Measurements from ENCODE around the gene NEU4.

The NEU4 gene

GRCh38 chr2:241862775-241863535 is 54.0 kb downstream of the NEU4 start:
- Mint-ChIP-seq H3K9me3 (peaks cover 8% of the 10 kb centered on the region), H3K4me1 (ENCODE audit: low read depth) (peaks cover 79% of the 10 kb centered on the region), H3K27ac (peak overlapping the region; percentile 93), H3K4me3 (peak overlapping the region; percentile 67), H3K36me3 (ENCODE audit: low read depth) (peaks cover 5% of the 10 kb centered on the region), H3K27me3 (no peaks in the 10 kb centered on the region)
- no peak for DNase-seq

- Mint-ChIP-seq H3K27ac (peak overlapping the region; percentile 93), H3K9me3 (peaks cover 8% of the 10 kb centered on the region), H3K36me3 (ENCODE audit: low read depth) (peaks cover 1% of the 10 kb centered on the region), H3K4me1 (ENCODE audit: low read depth) (peaks cover 82% of the 10 kb centered on the region), H3K27me3 (no peaks in the 10 kb centered on the region), H3K4me3 (peak overlapping the region; percentile 67)
- DNase-seq: peak; percentile 83
These were observed 54.6 kb downstream of the NEU4 start for GRCh38 chr2:241863536-241863954.

GRCh38 chr2:241864168-241864849 is 55.3 kb downstream of the NEU4 start:
- H3K4me3 Mint-ChIP-seq: peak overlapping the region; percentile 1
- peaks cover 8% of the 10 kb centered on the region for H3K9me3 Mint-ChIP-seq
- H3K36me3 Mint-ChIP-seq (ENCODE audit: low read depth): no peaks in the 10 kb centered on the region
- peak overlapping the region; percentile 93 for H3K27ac Mint-ChIP-seq
- no peaks in the 10 kb centered on the region for H3K27me3 Mint-ChIP-seq
- DNase-seq: no peak
- peaks cover 88% of the 10 kb centered on the region for H3K4me1 Mint-ChIP-seq (ENCODE audit: low read depth)

GRCh38 chr2:241864850-241865213 is 55.8 kb downstream of the NEU4 start:
- Mint-ChIP-seq H3K36me3 (ENCODE audit: low read depth) (no peaks in the 10 kb centered on the region), H3K27ac (peak overlapping the region; percentile 93), H3K27me3 (no peaks in the 10 kb centered on the region), H3K9me3 (peaks cover 8% of the 10 kb centered on the region), H3K4me3 (no peak overlapping the region), H3K4me1 (ENCODE audit: low read depth) (peaks cover 87% of the 10 kb centered on the region)
- DNase-seq: no peak

GRCh38 chr2:241865416-241865956 is 56.5 kb downstream of the NEU4 start:
- Mint-ChIP-seq H3K27ac (peak overlapping the region; percentile 93), H3K4me1 (ENCODE audit: low read depth) (peaks cover 81% of the 10 kb centered on the region), H3K9me3 (peaks cover 8% of the 10 kb centered on the region), H3K36me3 (ENCODE audit: low read depth) (no peaks in the 10 kb centered on the region), H3K4me3 (no peak overlapping the region), H3K27me3 (no peaks in the 10 kb centered on the region)
- DNase-seq: no peak

GRCh38 chr2:241865957-241866789 is 57.2 kb downstream of the NEU4 start:
- peaks cover 8% of the 10 kb centered on the region for H3K9me3 Mint-ChIP-seq
- peaks cover 80% of the 10 kb centered on the region for H3K4me1 Mint-ChIP-seq (ENCODE audit: low read depth)
- no peaks in the 10 kb centered on the region for H3K36me3 Mint-ChIP-seq (ENCODE audit: low read depth)
- H3K27ac Mint-ChIP-seq: no peak overlapping the region
- no peak for DNase-seq
- no peaks in the 10 kb centered on the region for H3K27me3 Mint-ChIP-seq
- H3K4me3 Mint-ChIP-seq: no peak overlapping the region
